ENCODE measurements around the gene EVI2B.
A peak's percentile ranks its signal among the peaks of the same experiment; 100 is the strongest.
"Not testable (repeated sequence)": the region's sequence is repeated elsewhere in the genome, so short reads cannot be mapped to it uniquely, and the experiment has no call there.

EVI2B gene

GRCh38 chr17:31269578-31269983 is 44.3 kb downstream of the EVI2B start:
- DNase-seq (ENCODE audit: low read depth) = peak; percentile 98

GRCh38 chr17:31269036-31269577 is 44.7 kb downstream of the EVI2B start:
- DNase-seq (ENCODE audit: low read depth) = no peak

- peak; percentile 39 for DNase-seq (ENCODE audit: low read depth)
Observed at GRCh38 chr17:31266042-31266441, 47.8 kb downstream of the EVI2B start.

GRCh38 chr17:31262923-31263322 is 50.9 kb downstream of the EVI2B start:
- not testable (repeated sequence) for DNase-seq (ENCODE audit: low read depth)

- DNase-seq (ENCODE audit: low read depth) = no peak
Observed at GRCh38 chr17:31261601-31262000, 52.3 kb downstream of the EVI2B start.

- no peak for DNase-seq (ENCODE audit: low read depth)
Observed at GRCh38 chr17:31260151-31260550, 53.7 kb downstream of the EVI2B start.

GRCh38 chr17:31256936-31257335 is 56.9 kb downstream of the EVI2B start:
- DNase-seq (ENCODE audit: low read depth) = no peak

- DNase-seq (ENCODE audit: low read depth) = no peak
Observed at GRCh38 chr17:31254654-31255053, 59.2 kb downstream of the EVI2B start.
